H1 (cell line): ENCODE results near the gene OR8B2. TPM values are rescaled to one million over a fixed set of nuclear protein-coding genes. Genes with fewer than 3 reads are reported as not detected.
"Not testable (repeated sequence)": the region's sequence is repeated elsewhere in the genome, so short reads cannot be mapped to it uniquely, and the experiment has no call there.

ENCODE experiments used
- CTCF ChIA-PET: fragments of 300-600 bp; sonication (Branson Sonifier 250); formaldehyde crosslinking; loops from one replicate; lab custom pipeline; 2021; ENCODE audit not compliant: partially characterized antibody; lab: Charles Lee
- POLR2A ChIA-PET: fragments of 300-600 bp; sonication (Branson Sonifier 250); formaldehyde crosslinking; loops from one replicate; lab custom pipeline; 2021; ENCODE audit warnings: inconsistent platforms; ENCODE audit not compliant: partially characterized antibody; lab: Charles Lee
- DNase-seq, 2 experiments: peaks; one replicate each; pipeline versions ENCODE4 v3.0.0 to v3.0.0-alpha.2; 2010 to 2022; ENCODE audit warnings: low spot score in 2 of 2, low read depth in 1 of 2, mixed read lengths in 1 of 2
- FAIRE-seq: peaks from 2 replicates; lab custom pipeline; 2011; peaks lifted over from hg19 to GRCh38; lab: Jason Lieb, UNC
- H2AFZ ChIP-seq: 2 replicates; pipeline ENCODE4 v1.8.1; 2012; ENCODE audit warnings: low read length, inconsistent platforms
- H2AK5ac ChIP-seq: 2 replicates; pipeline ENCODE4 v1.6.1; 2013; ENCODE audit warnings: low read depth, low read length
- H2BK120ac ChIP-seq: replicated peaks from 2 replicates; pipeline ENCODE3; 2013; ENCODE audit warnings: low read depth, low read length, inconsistent platforms
- H2BK12ac ChIP-seq: 2 replicates; pipeline ENCODE4 v1.6.1; 2013; ENCODE audit warnings: low read depth, low read length
- H2BK15ac ChIP-seq: 2 replicates; pipeline ENCODE4 v1.6.1; 2013; ENCODE audit warnings: low read length
- H2BK20ac ChIP-seq: 2 replicates; pipeline ENCODE4 v1.6.1; 2013; ENCODE audit warnings: low read length
- H2BK5ac ChIP-seq: 2 replicates; pipeline ENCODE4 v1.6.1; 2013; ENCODE audit warnings: low read depth, low read length
- H3K14ac ChIP-seq: 2 replicates; pipeline ENCODE4 v1.6.1; 2013; ENCODE audit warnings: inconsistent platforms; ENCODE audit not compliant: insufficient read length
- H3K18ac ChIP-seq: 2 replicates; pipeline ENCODE4 v1.6.1; 2013; ENCODE audit warnings: low read length; ENCODE audit errors: extremely low read depth
- H3K23ac ChIP-seq: 2 replicates; pipeline ENCODE4 v1.6.1; 2013; ENCODE audit warnings: inconsistent platforms; ENCODE audit not compliant: insufficient read length
- H3K23me2 ChIP-seq: 2 replicates; pipeline ENCODE4 v1.6.1; 2013; ENCODE audit warnings: low read depth, low read length
- H3K27ac ChIP-seq: 2 replicates; pipeline ENCODE4 v1.6.1; 2011; ENCODE audit warnings: low read depth, low read length, inconsistent platforms
- H3K27me3 ChIP-seq, 4 experiments: replicated peaks in 1 of 4; 1 replicate in 1 of 4; 2 replicates in 3 of 4; pipeline versions ENCODE4 v1.6.1 to v1.8.1; 2011 to 2013; ENCODE audit warnings: low read length in 3 of 4, mild to moderate bottlenecking in 3 of 4, inconsistent platforms in 2 of 4, mixed read lengths in 2 of 4, moderate library complexity in 1 of 4; ENCODE audit not compliant: control insufficient read depth in 3 of 4, insufficient read depth in 3 of 4; ENCODE audit errors: extremely low read depth in 1 of 4
- H3K36me3 ChIP-seq, 4 experiments: 2 replicates each; pipeline versions ENCODE4 v1.6.1 to v1.8.1; 2011 to 2013; ENCODE audit warnings: mild to moderate bottlenecking in 4 of 4, low read length in 3 of 4, moderate library complexity in 2 of 4, control low read depth in 1 of 4, inconsistent platforms in 1 of 4; ENCODE audit not compliant: insufficient read depth in 4 of 4, control insufficient read depth in 2 of 4
- H3K4ac ChIP-seq: replicated peaks from 2 replicates; pipeline ENCODE3; 2013; ENCODE audit warnings: low read length, low read depth, mixed read lengths, inconsistent platforms; ENCODE audit not compliant: insufficient read length
- H3K4me1 ChIP-seq, 4 experiments: replicated peaks in 1 of 4; 1 replicate in 1 of 4; 2 replicates in 3 of 4; pipeline versions ENCODE4 v1.6.1 to v1.8.1; 2011 to 2013; ENCODE audit warnings: low read length in 3 of 4, inconsistent platforms in 2 of 4, mixed read lengths in 1 of 4; ENCODE audit not compliant: insufficient read depth in 4 of 4, control insufficient read depth in 3 of 4
- H3K4me2 ChIP-seq, 2 experiments: 2 replicates each; pipeline versions ENCODE4 v1.6.1 to v1.8.1; 2011 to 2013; ENCODE audit warnings: low read depth in 2 of 2, low read length in 2 of 2, control low read depth in 1 of 2, inconsistent platforms in 1 of 2, mild to moderate bottlenecking in 1 of 2; ENCODE audit not compliant: insufficient read depth in 1 of 2
- H3K4me3 ChIP-seq, 4 experiments: fragments of 200-600, 300-600 bp in 1 of 4; sonication (generic), shearing (Covaris generic), sonication (Bioruptor Twin) in 1 of 4; 2 replicates each; pipeline versions ENCODE4 v1.5.1 to v1.8.1; 2011 to 2016; ENCODE audit warnings: low read length in 4 of 4, low read depth in 3 of 4, control low read depth in 2 of 4, inconsistent platforms in 2 of 4, mild to moderate bottlenecking in 2 of 4, mixed read lengths in 1 of 4, moderate library complexity in 1 of 4; ENCODE audit not compliant: insufficient read depth in 2 of 4; ENCODE audit errors: extremely low read depth in 1 of 4
- H3K56ac ChIP-seq: replicated peaks from 2 replicates; pipeline ENCODE3; 2013; ENCODE audit warnings: low read depth, mild to moderate bottlenecking, mixed read lengths, low read length, inconsistent platforms; ENCODE audit not compliant: insufficient read length
- H3K79me1 ChIP-seq: 2 replicates; pipeline ENCODE4 v1.6.1; 2013; ENCODE audit warnings: low read depth, low read length, control low read depth
- H3K79me2 ChIP-seq, 2 experiments: 2 replicates each; pipeline versions ENCODE4 v1.6.1 to v1.8.1; 2012 to 2013; ENCODE audit warnings: low read length in 2 of 2, mild to moderate bottlenecking in 2 of 2, inconsistent platforms in 1 of 2; ENCODE audit not compliant: insufficient read depth in 2 of 2, control insufficient read depth in 1 of 2
- H3K9ac ChIP-seq, 4 experiments: replicated peaks in 1 of 4; 1 replicate in 1 of 4; 2 replicates in 3 of 4; pipeline versions ENCODE4 v1.6.1 to v1.8.1; 2011 to 2013; ENCODE audit warnings: low read depth in 3 of 4, low read length in 3 of 4, control low read depth in 2 of 4, mild to moderate bottlenecking in 2 of 4, moderate library complexity in 2 of 4, inconsistent platforms in 1 of 4; ENCODE audit errors: extremely low read depth in 1 of 4
- H3K9me3 ChIP-seq, 2 experiments: 2 replicates each; pipeline versions ENCODE4 v1.6.1 to v1.8.1; 2012 to 2013; ENCODE audit warnings: mild to moderate bottlenecking in 2 of 2, moderate library complexity in 2 of 2, control low read depth in 1 of 2, inconsistent platforms in 1 of 2, low read depth in 1 of 2, low read length in 1 of 2, mixed read lengths in 1 of 2; ENCODE audit not compliant: insufficient read depth in 2 of 2
- H4K20me1 ChIP-seq, 2 experiments: replicated peaks in 1 of 2; 2 replicates each; pipeline versions ENCODE3 to v1.8.1; 2011 to 2013; ENCODE audit warnings: inconsistent platforms in 2 of 2, low read length in 2 of 2, mild to moderate bottlenecking in 1 of 2; ENCODE audit not compliant: insufficient read depth in 2 of 2, control insufficient read depth in 1 of 2
- H4K5ac ChIP-seq: 2 replicates; pipeline ENCODE4 v1.6.1; 2013; ENCODE audit warnings: low read length, low read depth, mixed read lengths, inconsistent platforms; ENCODE audit not compliant: insufficient read length
- H4K8ac ChIP-seq: 2 replicates; pipeline ENCODE4 v1.8.0; 2013; ENCODE audit warnings: mild to moderate bottlenecking, moderate library complexity, low read length, inconsistent platforms; ENCODE audit not compliant: insufficient read depth; ENCODE audit errors: extremely low read depth
- H4K91ac ChIP-seq: replicated peaks from 2 replicates; pipeline ENCODE3; 2013; ENCODE audit warnings: low read length, mixed read lengths, inconsistent platforms; ENCODE audit not compliant: insufficient read length
- KDM1A ChIP-seq: fragments of 200-600, 300-600 bp; sonication (generic); IDR thresholded peaks from 2 replicates; pipeline ENCODE4 v1.7.1; 2016; ENCODE audit warnings: mild to moderate bottlenecking, low read length, borderline replicate concordance
- KDM4A ChIP-seq: IDR thresholded peaks from one replicate; pipeline ENCODE4 v1.7.1; 2012; ENCODE audit warnings: low read depth, mild to moderate bottlenecking, moderate library complexity, low read length, inconsistent platforms; ENCODE audit not compliant: severe bottlenecking
- KDM5A ChIP-seq: fragments of 200-600 bp; IDR thresholded peaks from 2 replicates; pipeline ENCODE4 v1.7.1; 2012; ENCODE audit warnings: mild to moderate bottlenecking, low read length, inconsistent platforms, mixed read lengths
- NRF1 ChIP-seq: IDR thresholded peaks from 2 replicates; pipeline ENCODE4 v1.6.1; 2011; ENCODE audit warnings: mild to moderate bottlenecking, low read depth, low read length, improper control_type of control experiment
- RXRA ChIP-seq: IDR thresholded peaks from 2 replicates; pipeline ENCODE4 v1.6.1; 2011; ENCODE audit warnings: low read depth, mild to moderate bottlenecking, low read length, moderate library complexity; ENCODE audit not compliant: insufficient read depth
- SIN3A ChIP-seq, 2 experiments: IDR thresholded peaks in 1 of 2; conservative IDR thresholded peaks in 1 of 2; 2 replicates each; pipeline ENCODE4 v1.6.1; 2011 to 2012; ENCODE audit warnings: low read length in 2 of 2, improper control_type of control experiment in 1 of 2, low read depth in 1 of 2, mild to moderate bottlenecking in 1 of 2
- TAF1 ChIP-seq: IDR thresholded peaks from 2 replicates; pipeline ENCODE4 v1.6.1; 2011; ENCODE audit warnings: mild to moderate bottlenecking, low read depth, low read length
- YY1 ChIP-seq: IDR thresholded peaks from 2 replicates; pipeline ENCODE4 v1.6.1; 2011; ENCODE audit warnings: low read depth, mild to moderate bottlenecking, low read length
- WGBS, 2 experiments: shearing (Covaris generic) in 1 of 2; methylation state at CpG; one replicate each; pipeline versions ENCODE4 v1.1.6 to v1.1.7; 2013 to 2015; ENCODE audit warnings: low lambda C conversion rate in 2 of 2, mixed read lengths in 2 of 2, inconsistent platforms in 1 of 2, low coverage in 1 of 2, missing lambda C conversion rate in 1 of 2; ENCODE audit not compliant: insufficient replicate concordance in 2 of 2, insufficient coverage in 1 of 2, insufficient read length in 1 of 2; ENCODE audit errors: extremely low coverage in 1 of 2, missing lambda C conversion rate in 1 of 2; 5-methylcytosine and 5-hydroxymethylcytosine counted together
- polyA plus RNA-seq, 7 experiments: library from polyadenylated mRNA; depleted of rRNA in 3 of 7; stranded (reverse) in 5 of 7; unstranded in 2 of 7; fragments of >200 nt in 5 of 7; fragments of 200-250 nt in 2 of 7; gene quantifications; 1 replicate in 5 of 7; 2 replicates in 1 of 7; 4 replicates in 1 of 7; pipeline versions ENCODE4 v1.2.1 to v1.2.3, GENCODE V29; 2011 to 2013; ENCODE audit warnings: missing spikeins in 2 of 7, mixed read lengths in 2 of 7
- total RNA-seq: library from RNA; stranded (reverse); fragmentation: NEBNext Ultra II Directional; extraction: Animal tissue kit (Norgen Biotek cat#: 25700); gene quantifications from 2 replicates; pipeline ENCODE4 v1.2.1, GENCODE V29; 2021

The OR8B2 gene
- total and polyA plus RNA-seq, 2 of the 8 experiments (the other 6 are each of a cell fraction or from before 2014, with no cell fraction given) = not detected

GRCh38 chr11:124394408-124394807 lies 10.1 kb upstream of the OR8B2 start (continued):
- TF ChIP-seq KDM5A (no peak), NRF1 (no peak), RXRA (no peak), KDM4A (no peak), SIN3A (conservative IDR thresholded peaks at IDR 0.05 in 1 of 2, IDR thresholded peaks at IDR 0.05 in 1 of 2; ENCODE audit: low read depth in 1 of 2, low read length in 2 of 2) (no peak), KDM1A (no peak), TAF1 (no peak), YY1 (no peak)

- H3K23me2 ChIP-seq, FAIRE-seq, H3K27ac ChIP-seq, H2BK20ac ChIP-seq, H3K9ac ChIP-seq, H4K91ac ChIP-seq, H2BK12ac ChIP-seq, H4K20me1 ChIP-seq, H2BK15ac ChIP-seq, H3K27me3 ChIP-seq, H4K8ac ChIP-seq, H3K23ac ChIP-seq, POLR2A ChIA-PET, H3K36me3 ChIP-seq, DNase-seq, H2BK120ac ChIP-seq, H3K9me3 ChIP-seq, H3K4ac ChIP-seq, H4K5ac ChIP-seq, H3K79me1 ChIP-seq, H3K4me2 ChIP-seq, H2BK5ac ChIP-seq, H2AK5ac ChIP-seq, H2AFZ ChIP-seq, H3K18ac ChIP-seq, H3K4me3 ChIP-seq, H3K14ac ChIP-seq, CTCF ChIA-PET, H3K4me1 ChIP-seq, H3K79me2 ChIP-seq, H3K56ac ChIP-seq: not testable (repeated sequence)
- WGBS, 2 experiments = 100% methylated on average over 3 of the region's 6 CpGs; no CpG with 5 or more reads in 1 of the 2 experiments
Measured at GRCh38 chr11:124382857-124383256, 1.4 kb downstream of the OR8B2 start.
